ENCODE measurements around the gene ANK2. TPM values are rescaled to one million over a fixed set of nuclear protein-coding genes. Genes with fewer than 3 reads are reported as not detected.

The ANK2 gene
- total RNA-seq, 2 experiments from 2014 or later = 0.36 TPM; not detected in 1

DNA sequence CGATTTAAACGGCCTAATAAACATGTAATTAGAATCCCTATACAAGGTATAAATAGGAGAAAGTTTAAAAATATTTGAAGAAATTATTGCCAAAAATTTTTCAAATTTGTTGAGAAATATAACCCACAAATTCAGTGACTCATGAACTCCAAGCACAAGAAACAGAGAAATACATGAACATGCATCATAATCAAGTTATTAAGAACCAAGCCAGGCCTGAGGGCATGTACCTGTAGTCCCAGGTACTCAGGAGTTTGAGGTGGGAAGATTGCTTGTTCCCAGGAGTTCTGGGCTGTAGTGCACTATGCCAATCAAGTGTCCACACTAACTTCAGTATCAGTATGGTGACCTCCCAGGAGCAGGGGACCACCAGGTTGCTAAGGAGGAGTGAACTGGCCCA is 370.2 kb downstream of the ANK2 start:
- no peak overlapping the region for H3K4me3 ChIP-seq (ENCODE audit: low read length)
- H3K27me3 Mint-ChIP-seq = peaks cover 6% of the 10 kb centered on the region
- no peaks in the 10 kb centered on the region for H3K27me3 ChIP-seq (ENCODE audit: control insufficient read depth in 1 of 2, insufficient read depth in 2 of 2, low read length in 2 of 2)
- ATAC-seq (ENCODE audit: poor library complexity) (no peak), DNase-seq (no peak)
- H3K36me3 Mint-ChIP-seq (ENCODE audit: low read depth) = no peaks in the 10 kb centered on the region
- no peaks in the 10 kb centered on the region for H3K36me3 ChIP-seq (ENCODE audit: insufficient read depth, low read length)
- no peaks in the 10 kb centered on the region for H3K4me1 ChIP-seq (ENCODE audit: insufficient read depth, low read length)
- CTCF ChIA-PET = interaction anchor here (1.2 kb wide), 1 partner anchor 12 kb away, joined by 3 read pairs; no protein-coding TSS in a partner anchor
- no peak overlapping the region for H3K27ac ChIP-seq (ENCODE audit: low read depth in 1 of 2, low read length in 2 of 2)
- POLR2A ChIA-PET = no interaction called here
- no peak for TF ChIP-seq CTCF (IDR thresholded peaks at IDR 0.05)
- intact Hi-C loops (cut with DNase I, micrococcal nuclease) = no loop called here
- no peak overlapping the region for H3K4me3 Mint-ChIP-seq
- peaks cover 0 to 7% of the 10 kb centered on the region in 2 experiments for H3K9me3 ChIP-seq (ENCODE audit: control insufficient read depth in 1 of 2, insufficient read depth in 1 of 2, low read length in 2 of 2)
- no peak overlapping the region for H3K27ac Mint-ChIP-seq
- H3K4me1 Mint-ChIP-seq (ENCODE audit: low read depth) = no peaks in the 10 kb centered on the region
- H3K9me3 Mint-ChIP-seq = peaks cover 16% of the 10 kb centered on the region

- no peak overlapping the region for H3K4me3 Mint-ChIP-seq
- no peak for DNase-seq
- no peaks in the 10 kb centered on the region for H3K36me3 Mint-ChIP-seq (ENCODE audit: low read depth)
- CTCF ChIA-PET = no interaction called here
- H3K27me3 Mint-ChIP-seq = peaks cover 6% of the 10 kb centered on the region
- intact Hi-C loops (cut with DNase I, micrococcal nuclease) = no loop called here
- ATAC-seq (ENCODE audit: poor library complexity) = no peak
- TF ChIP-seq CTCF (IDR thresholded peaks at IDR 0.05) = no peak
- Histone ChIP-seq H3K27ac (ENCODE audit: low read depth in 1 of 2, low read length in 2 of 2) (no peak overlapping the region), H3K4me3 (ENCODE audit: low read length) (no peak overlapping the region), H3K9me3 (ENCODE audit: control insufficient read depth in 1 of 2, insufficient read depth in 1 of 2, low read length in 2 of 2) (peaks cover 0 to 7% of the 10 kb centered on the region in 2 experiments), H3K4me1 (ENCODE audit: insufficient read depth, low read length) (no peaks in the 10 kb centered on the region), H3K27me3 (ENCODE audit: control insufficient read depth in 1 of 2, insufficient read depth in 2 of 2, low read length in 2 of 2) (no peaks in the 10 kb centered on the region), H3K36me3 (ENCODE audit: insufficient read depth, low read length) (no peaks in the 10 kb centered on the region)
- no peaks in the 10 kb centered on the region for H3K4me1 Mint-ChIP-seq (ENCODE audit: low read depth)
- POLR2A ChIA-PET = no interaction called here
- no peak overlapping the region for H3K27ac Mint-ChIP-seq
- H3K9me3 Mint-ChIP-seq = peaks cover 16% of the 10 kb centered on the region
Observed at GRCh38 chr4:113420938-113421337, 371.5 kb downstream of the ANK2 start.

DNA sequence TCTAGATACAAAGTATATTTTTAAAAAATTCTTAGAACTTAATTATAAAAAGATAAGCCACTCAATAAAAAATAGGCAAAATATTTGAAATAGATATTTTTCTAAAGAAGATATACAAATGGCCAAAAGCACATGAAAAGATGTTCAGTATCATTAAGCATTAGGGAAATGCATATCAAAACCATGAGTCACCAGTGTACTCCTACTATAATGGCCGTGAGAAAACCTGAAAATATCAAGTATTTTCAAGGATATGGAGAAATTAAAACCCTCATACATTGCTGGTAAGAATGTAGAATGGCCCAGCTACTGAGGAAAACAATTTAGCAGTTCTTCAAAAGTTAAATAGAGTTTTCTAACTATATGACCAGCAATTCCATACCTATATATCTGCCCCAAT is 374.2 kb downstream of the ANK2 start:
- no peak overlapping the region for H3K27ac Mint-ChIP-seq
- no peaks in the 10 kb centered on the region for H3K36me3 Mint-ChIP-seq (ENCODE audit: low read depth)
- H3K36me3 ChIP-seq (ENCODE audit: insufficient read depth, low read length) = no peaks in the 10 kb centered on the region
- no peak overlapping the region for H3K4me3 ChIP-seq (ENCODE audit: low read length)
- no peak overlapping the region for H3K27ac ChIP-seq (ENCODE audit: low read depth in 1 of 2, low read length in 2 of 2)
- H3K4me1 Mint-ChIP-seq (ENCODE audit: low read depth) = no peaks in the 10 kb centered on the region
- POLR2A ChIA-PET = no interaction called here
- DNase-seq (no peak), ATAC-seq (ENCODE audit: poor library complexity) (no peak)
- H3K4me3 Mint-ChIP-seq = no peak overlapping the region
- peaks cover 1% of the 10 kb centered on the region for H3K27me3 Mint-ChIP-seq
- H3K4me1 ChIP-seq (ENCODE audit: insufficient read depth, low read length) = no peaks in the 10 kb centered on the region
- CTCF ChIA-PET = no interaction called here
- H3K27me3 ChIP-seq (ENCODE audit: control insufficient read depth in 1 of 2, insufficient read depth in 2 of 2, low read length in 2 of 2) = no peaks in the 10 kb centered on the region
- intact Hi-C loops (cut with DNase I, micrococcal nuclease) = no loop called here
- H3K9me3 ChIP-seq (ENCODE audit: control insufficient read depth in 1 of 2, insufficient read depth in 1 of 2, low read length in 2 of 2) = peaks cover 0 to 7% of the 10 kb centered on the region in 2 experiments
- H3K9me3 Mint-ChIP-seq = peaks cover 16% of the 10 kb centered on the region
- no peak for TF ChIP-seq CTCF (IDR thresholded peaks at IDR 0.05)

All from CD4-positive, alpha-beta T cell (primary cell).